Measurements from ENCODE around the gene CDC25B.

GRCh38 chr20:3759316-3759823 is 36.7 kb upstream of the CDC25B start:
- TF ChIP-seq CTCF (IDR thresholded peaks at IDR 0.05) (no peak), POLR2AphosphoS5 (IDR thresholded peaks at IDR 0.05) (no peak), POLR2A (IDR thresholded peaks at IDR 0.05) (no peak), EP300 (IDR thresholded peaks at IDR 0.05) (no peak)

Data from stomach (tissue), 4 donors.